Ectodermal cell (in vitro differentiated cells): Measurements from ENCODE around the gene PLEKHG4.

ENCODE experiments used
- H3K27ac ChIP-seq: 2 replicates; pipeline ENCODE4 v1.7.0; 2013; ENCODE audit warnings: mild to moderate bottlenecking, low read depth, low read length; ENCODE audit not compliant: insufficient read depth, poor library complexity, severe bottlenecking
- H3K27me3 ChIP-seq: 2 replicates; pipeline ENCODE4 v1.7.0; 2013; ENCODE audit warnings: mild to moderate bottlenecking, low read length; ENCODE audit not compliant: insufficient read depth, control insufficient read depth, poor library complexity, severe bottlenecking
- H3K36me3 ChIP-seq: one replicate; pipeline ENCODE4 v1.7.0; 2013; ENCODE audit warnings: low read length; ENCODE audit not compliant: control insufficient read depth, insufficient read depth
- H3K4me1 ChIP-seq: one replicate; pipeline ENCODE4 v1.7.0; 2013; ENCODE audit warnings: low read length; ENCODE audit not compliant: control insufficient read depth, insufficient read depth
- H3K4me3 ChIP-seq: 2 replicates; pipeline ENCODE4 v1.7.0; 2013; ENCODE audit warnings: low read depth, low read length, control low read depth; ENCODE audit not compliant: insufficient read depth
- H3K9me3 ChIP-seq: 2 replicates; pipeline ENCODE4 v1.7.0; 2013; ENCODE audit warnings: mild to moderate bottlenecking, low read length, moderate library complexity; ENCODE audit not compliant: control insufficient read depth
- WGBS, 2 experiments: methylation state at CpG; one replicate each; pipeline ENCODE4 v1.1.7; 2013; ENCODE audit warnings: missing lambda C conversion rate in 2 of 2; 5-methylcytosine and 5-hydroxymethylcytosine counted together

The PLEKHG4 gene

GRCh38 chr16:67237396-67238277, 41.7 kb upstream of the PLEKHG4 start:
- Histone ChIP-seq H3K4me1 (peaks cover 3% of the 10 kb centered on the region), H3K36me3 (no peaks in the 10 kb centered on the region), H3K4me3 (no peak overlapping the region), H3K9me3 (no peaks in the 10 kb centered on the region), H3K27ac (no peak overlapping the region), H3K27me3 (no peaks in the 10 kb centered on the region)
- WGBS, 2 experiments = 90 to 95% methylated on average over 16 of the region's 16 CpGs

- H3K36me3 ChIP-seq = no peaks in the 10 kb centered on the region
- WGBS, 2 experiments = 87 to 93% methylated on average over 3 of the region's 3 CpGs
Measured at GRCh38 chr16:67238278-67238575, 41.1 kb upstream of the PLEKHG4 start.

DNA sequence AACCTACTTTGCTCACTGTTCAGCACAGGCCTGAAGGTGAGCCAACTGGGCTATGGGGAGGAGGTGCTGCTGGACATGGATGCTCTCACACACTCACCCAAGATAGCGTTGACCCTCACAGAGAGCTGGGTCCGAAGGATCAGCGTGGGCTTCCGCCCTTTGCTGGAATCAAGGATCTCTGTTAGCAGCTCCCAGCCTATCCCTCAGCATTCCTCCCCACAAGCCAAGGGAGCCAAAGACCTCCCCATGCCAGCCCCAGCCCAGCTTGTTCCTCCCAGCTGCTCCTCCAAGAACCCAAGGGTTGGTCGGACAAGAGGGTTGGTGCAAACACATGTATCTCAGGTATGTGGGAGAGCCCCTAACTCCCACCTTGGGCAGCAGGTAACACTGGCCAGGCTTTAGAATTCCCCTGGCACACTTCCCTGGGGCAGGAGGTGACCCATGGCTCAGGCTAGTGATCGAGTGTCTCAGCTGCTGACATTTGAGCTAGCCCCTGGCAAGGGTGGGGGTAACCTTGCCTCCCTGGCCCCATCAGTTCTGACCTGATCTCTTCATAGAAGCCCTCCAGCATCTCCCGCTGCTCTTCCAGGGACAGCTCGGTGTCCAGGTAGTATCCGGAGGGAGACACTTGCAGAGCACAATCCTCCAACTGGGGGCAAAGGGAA, 40.4 kb upstream of the PLEKHG4 start:
- Histone ChIP-seq H3K36me3 (no peaks in the 10 kb centered on the region), H3K27me3 (no peaks in the 10 kb centered on the region), H3K4me1 (peaks cover 3% of the 10 kb centered on the region), H3K9me3 (no peaks in the 10 kb centered on the region), H3K4me3 (no peak overlapping the region), H3K27ac (no peak overlapping the region)
- WGBS, 2 experiments = 95 to 97% methylated on average over 9 of the region's 9 CpGs

More at GRCh38 chr16:67238278-67238575, 41.1 kb upstream of the PLEKHG4 start:
- Histone ChIP-seq H3K27me3 (no peaks in the 10 kb centered on the region), H3K27ac (no peak overlapping the region), H3K9me3 (no peaks in the 10 kb centered on the region), H3K4me1 (peaks cover 3% of the 10 kb centered on the region), H3K4me3 (no peak overlapping the region)

- WGBS, 2 experiments = 88 to 91% methylated on average over 4 of the region's 4 CpGs
- no peaks in the 10 kb centered on the region for H3K27me3 ChIP-seq
- H3K27ac ChIP-seq = no peak overlapping the region
- no peaks in the 10 kb centered on the region for H3K36me3 ChIP-seq
- no peak overlapping the region for H3K4me3 ChIP-seq
- H3K9me3 ChIP-seq = no peaks in the 10 kb centered on the region
- H3K4me1 ChIP-seq = peaks cover 8% of the 10 kb centered on the region
Measured at GRCh38 chr16:67240506-67240905, 38.8 kb upstream of the PLEKHG4 start.

DNA sequence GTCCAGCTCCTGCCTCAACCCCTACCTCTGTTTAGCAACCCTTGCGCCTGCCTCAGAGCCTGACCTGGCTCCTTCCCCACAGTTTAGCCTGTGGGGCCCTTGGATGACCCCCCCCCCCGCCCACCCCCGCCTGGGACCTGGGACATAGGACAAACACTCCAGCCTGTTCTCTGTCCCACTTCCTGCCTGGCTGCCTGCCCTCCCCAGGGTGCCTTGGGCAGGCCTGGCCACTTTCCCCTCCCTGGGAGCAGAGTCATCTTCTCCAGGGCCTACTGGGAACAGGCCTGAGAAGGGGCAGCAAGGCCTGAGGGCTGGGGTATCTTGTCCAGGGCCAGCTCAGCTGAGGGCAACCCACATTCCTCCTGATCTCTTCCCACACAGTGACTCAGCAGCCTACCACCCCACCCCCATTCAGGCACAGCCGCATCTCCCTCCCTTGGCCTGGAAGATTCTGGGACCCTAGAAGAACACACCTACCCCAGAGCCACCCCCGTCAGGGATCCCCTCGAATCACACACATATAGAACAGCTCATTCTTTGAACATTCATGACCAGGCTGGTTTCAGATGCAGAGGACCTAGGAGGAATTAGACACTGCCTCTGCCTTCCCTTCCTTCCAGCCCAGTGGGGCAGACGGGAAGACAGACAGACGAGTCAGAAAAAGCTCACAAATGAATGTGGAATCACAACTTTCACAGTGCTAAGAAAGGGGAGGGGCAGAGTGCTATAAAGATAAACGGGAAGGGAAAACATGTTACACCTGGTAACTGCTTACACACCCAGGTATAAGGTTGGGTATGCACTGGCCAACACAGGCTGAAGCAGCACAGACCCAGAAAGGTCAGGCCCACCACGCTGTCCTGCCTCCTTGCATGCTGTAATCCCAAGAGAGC, 38.1 kb upstream of the PLEKHG4 start:
- no peak overlapping the region for H3K4me3 ChIP-seq
- H3K36me3 ChIP-seq = no peaks in the 10 kb centered on the region
- 69 to 82% methylated on average over 8 to 10 of the region's 10 CpGs for WGBS, 2 experiments
- no peaks in the 10 kb centered on the region for H3K27me3 ChIP-seq
- H3K27ac ChIP-seq = no peak overlapping the region
- H3K9me3 ChIP-seq = no peaks in the 10 kb centered on the region
- H3K4me1 ChIP-seq = peaks cover 9% of the 10 kb centered on the region

DNA sequence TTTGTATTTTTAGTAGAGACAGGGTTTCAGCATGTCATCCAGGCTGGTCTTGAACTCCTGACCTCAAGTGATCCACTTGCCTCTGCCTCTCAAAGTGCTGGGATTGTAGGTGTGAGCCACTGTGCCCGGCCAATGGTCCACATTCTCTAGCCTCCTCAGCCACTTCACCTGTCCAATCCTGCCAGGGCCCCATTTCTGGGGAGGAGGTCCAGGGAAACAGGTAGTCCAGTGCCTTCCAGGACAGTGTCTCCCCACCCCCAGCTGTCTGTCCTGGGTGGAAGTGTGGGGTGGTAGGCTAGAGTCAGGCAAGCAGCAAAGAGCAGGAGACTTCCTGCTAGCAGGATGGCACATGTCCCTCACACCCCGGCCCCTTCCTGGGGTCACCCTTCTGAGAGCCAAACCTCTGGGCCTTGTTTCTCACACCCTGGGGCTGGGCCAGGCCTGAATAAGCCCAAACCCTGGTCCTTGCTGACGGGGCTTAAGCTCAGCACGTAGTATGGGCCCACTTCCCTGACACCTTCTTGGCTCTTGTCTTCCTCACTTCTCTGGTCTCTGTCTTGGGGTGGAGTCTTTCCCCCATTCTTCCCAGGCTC, 37.1 kb upstream of the PLEKHG4 start:
- Histone ChIP-seq H3K27me3 (peaks cover 7% of the 10 kb centered on the region), H3K9me3 (no peaks in the 10 kb centered on the region), H3K4me3 (no peak overlapping the region), H3K27ac (no peak overlapping the region), H3K4me1 (peaks cover 9% of the 10 kb centered on the region), H3K36me3 (no peaks in the 10 kb centered on the region)
- 93 to 94% methylated on average over 4 of the region's 4 CpGs for WGBS, 2 experiments

- peaks cover 15% of the 10 kb centered on the region for H3K27me3 ChIP-seq
- H3K27ac ChIP-seq = no peak overlapping the region
- H3K4me3 ChIP-seq = no peak overlapping the region
- H3K36me3 ChIP-seq = no peaks in the 10 kb centered on the region
- H3K9me3 ChIP-seq = no peaks in the 10 kb centered on the region
- 91 to 95% methylated on average over 4 of the region's 4 CpGs for WGBS, 2 experiments
- peaks cover 19% of the 10 kb centered on the region for H3K4me1 ChIP-seq
Measured at GRCh38 chr16:67243481-67243880, 35.9 kb upstream of the PLEKHG4 start.

DNA sequence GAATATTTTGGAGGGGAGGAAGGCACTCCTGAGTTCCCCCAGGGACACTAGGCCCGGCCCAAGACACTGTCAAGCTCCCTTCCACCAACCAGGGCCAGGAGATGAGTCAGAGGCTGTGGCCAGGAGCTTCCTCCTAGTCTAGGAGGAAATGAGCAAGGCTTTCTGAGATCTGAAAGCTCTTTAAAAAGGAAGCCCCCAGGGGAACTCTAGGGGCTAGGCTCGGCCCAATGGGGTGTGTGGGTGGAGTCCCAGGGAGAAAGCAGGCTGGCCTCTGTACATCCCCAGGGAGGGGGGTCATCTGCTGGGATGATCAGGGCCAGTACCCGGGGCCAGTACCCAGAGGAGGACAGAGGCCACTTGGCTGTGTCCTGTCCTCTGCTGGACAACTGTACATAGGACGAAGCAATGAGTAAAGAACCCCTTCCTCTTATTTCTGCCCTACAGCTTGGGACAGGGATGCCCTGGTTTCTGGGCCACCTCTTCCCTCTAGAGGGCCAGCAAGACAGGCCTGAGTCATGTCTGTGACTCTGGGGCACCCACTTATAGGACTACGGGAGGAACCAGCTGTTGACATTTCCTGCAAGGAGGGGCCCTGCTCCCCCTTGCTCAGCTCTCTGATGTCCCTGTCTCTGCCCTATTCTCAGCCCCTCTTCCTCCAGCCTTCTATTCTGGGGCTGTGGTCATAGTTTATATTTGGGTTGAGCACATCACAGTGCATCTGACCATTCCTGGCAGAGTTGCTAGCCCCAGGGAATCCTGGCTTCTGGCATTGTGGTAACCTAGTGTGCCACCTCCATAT, 34.7 kb upstream of the PLEKHG4 start:
- WGBS, 2 experiments = 81 to 82% methylated on average over 5 of the region's 5 CpGs
- Histone ChIP-seq H3K27me3 (peaks cover 26% of the 10 kb centered on the region), H3K4me3 (no peak overlapping the region), H3K4me1 (peaks cover 25% of the 10 kb centered on the region), H3K9me3 (no peaks in the 10 kb centered on the region), H3K36me3 (no peaks in the 10 kb centered on the region), H3K27ac (no peak overlapping the region)

- Histone ChIP-seq H3K27ac (no peak overlapping the region), H3K9me3 (no peaks in the 10 kb centered on the region), H3K36me3 (no peaks in the 10 kb centered on the region), H3K27me3 (peaks cover 32% of the 10 kb centered on the region), H3K4me1 (peaks cover 30% of the 10 kb centered on the region), H3K4me3 (no peak overlapping the region)
- WGBS, 2 experiments = 84 to 87% methylated on average over 4 of the region's 4 CpGs
Measured at GRCh38 chr16:67245186-67245585, 34.1 kb upstream of the PLEKHG4 start.
